HepG2 (cell line): Measurements from ENCODE around the gene DOK1. TPM values are rescaled to one million over a fixed set of nuclear protein-coding genes. Genes with fewer than 3 reads are reported as not detected.
A peak's percentile ranks its signal among the peaks of the same experiment; 100 is the strongest.

Experiments used
- HDAC2 ChIP-seq: sonication (generic); formaldehyde crosslinking; IDR thresholded peaks from 2 replicates; pipeline ENCODE4 v1.4.0; 2020; ENCODE audit warnings: missing genetic modification reagents
- JUN ChIP-seq: sonication (generic); formaldehyde crosslinking; IDR thresholded peaks from 2 replicates; pipeline ENCODE4 v1.4.0; 2020; ENCODE audit warnings: mild to moderate bottlenecking, missing genetic modification reagents
- MAF1 ChIP-seq: sonication (generic); formaldehyde crosslinking; IDR thresholded peaks from 2 replicates; pipeline ENCODE4 v1.5.0; 2020; ENCODE audit warnings: missing genetic modification reagents, borderline replicate concordance
- MAFF ChIP-seq: IDR thresholded peaks from 2 replicates; pipeline ENCODE4 v1.6.1; 2011; ENCODE audit warnings: low read depth, low read length, improper control_type of control experiment
- PHF8 ChIP-seq: sonication (generic); formaldehyde crosslinking; IDR thresholded peaks from 2 replicates; pipeline ENCODE4 v1.5.0; 2020; ENCODE audit warnings: missing genetic modification reagents
- RFX5 ChIP-seq: IDR thresholded peaks from 2 replicates; pipeline ENCODE4 v1.6.1; 2011; ENCODE audit warnings: low read depth, low read length, improper control_type of control experiment
- SALL1 ChIP-seq: sonication (generic); formaldehyde crosslinking; IDR thresholded peaks from 2 replicates; pipeline ENCODE4 v1.8.0; 2022; ENCODE audit warnings: mild to moderate bottlenecking, missing genetic modification reagents
- SIN3A ChIP-seq: IDR thresholded peaks from 2 replicates; pipeline ENCODE4 v1.6.1; 2011; ENCODE audit warnings: low read depth, mild to moderate bottlenecking, control low read depth, low read length, borderline replicate concordance
- SMAD9 ChIP-seq: sonication (generic); formaldehyde crosslinking; IDR thresholded peaks from 2 replicates; pipeline ENCODE4 v1.5.1; 2020; ENCODE audit warnings: mild to moderate bottlenecking, missing genetic modification reagents
- SRF ChIP-seq: IDR thresholded peaks from 2 replicates; pipeline ENCODE4 v1.6.1; 2011; ENCODE audit warnings: mild to moderate bottlenecking, low read depth, low read length, moderate library complexity
- SRSF4 ChIP-seq: fragments of 200-400 bp; formaldehyde crosslinking; IDR thresholded peaks from one replicate; pipeline ENCODE4 v1.6.1; 2018; ENCODE audit warnings: mild to moderate bottlenecking, low read depth, low read length, moderate library complexity; ENCODE audit not compliant: poor library complexity, severe bottlenecking
- ZNF274 ChIP-seq: sonication (generic); formaldehyde crosslinking; IDR thresholded peaks from 2 replicates; pipeline ENCODE4 v1.5.1; 2020; ENCODE audit warnings: mild to moderate bottlenecking, missing genetic modification reagents
- ZNF34 ChIP-seq: sonication (generic); formaldehyde crosslinking; IDR thresholded peaks from 2 replicates; pipeline ENCODE4 v1.4.0; 2020; ENCODE audit warnings: mild to moderate bottlenecking, missing genetic modification reagents, borderline replicate concordance
- ZNF788 ChIP-seq: sonication (generic); formaldehyde crosslinking; IDR thresholded peaks from 2 replicates; pipeline ENCODE4 v1.5.0; 2020; ENCODE audit warnings: mild to moderate bottlenecking, missing genetic modification reagents, borderline replicate concordance
- polyA plus RNA-seq, 8 experiments: library from polyadenylated mRNA; depleted of rRNA in 3 of 8; stranded (reverse) in 7 of 8; unstranded in 1 of 8; fragments of >200 nt; fragmentation: Illumina TruSeq in 4 of 8; extraction: Trizol in 4 of 8; gene quantifications; 2 replicates each; pipeline versions ENCODE4 v1.2.1 to v1.2.3, GENCODE V29; 2011 to 2016; ENCODE audit warnings: low read depth in 4 of 8, missing spikeins in 1 of 8, mixed read lengths in 1 of 8; ENCODE audit not compliant: insufficient read depth in 1 of 8
- total RNA-seq, 5 experiments: library from RNA; depleted of rRNA; stranded (reverse); fragments of >200 nt; fragmentation: Illumina TruSeq; extraction: Trizol; gene quantifications; 2 replicates each; pipeline ENCODE4 v1.2.3, GENCODE V29; 2016; ENCODE audit warnings: low read depth in 1 of 5
- TF ChIP-seq, protein P1 (sequence below): sonication (generic); formaldehyde crosslinking; IDR thresholded peaks from 2 replicates; pipeline ENCODE4 v1.5.0; 2020; ENCODE audit warnings: mild to moderate bottlenecking, missing genetic modification reagents, borderline replicate concordance
- TF ChIP-seq, protein P2 (sequence below): sonication (generic); formaldehyde crosslinking; IDR thresholded peaks from 2 replicates; pipeline ENCODE4 v1.5.1; 2020; ENCODE audit warnings: missing genetic modification reagents, mild to moderate bottlenecking, borderline replicate concordance
- TF ChIP-seq, protein P3 (sequence below): sonication (generic); formaldehyde crosslinking; IDR thresholded peaks from 2 replicates; pipeline ENCODE4 v1.4.0; 2020; ENCODE audit warnings: missing genetic modification reagents
- TF ChIP-seq, protein P4 (sequence below): sonication (generic); formaldehyde crosslinking; IDR thresholded peaks from 2 replicates; pipeline ENCODE4 v1.5.1; 2020; ENCODE audit warnings: mild to moderate bottlenecking, missing genetic modification reagents

Gene DOK1
- total and polyA plus RNA-seq, 2 of the 13 experiments (the other 11 are each of a cell fraction or from before 2014, with no cell fraction given): 0.53 to 0.74 TPM

DNA sequence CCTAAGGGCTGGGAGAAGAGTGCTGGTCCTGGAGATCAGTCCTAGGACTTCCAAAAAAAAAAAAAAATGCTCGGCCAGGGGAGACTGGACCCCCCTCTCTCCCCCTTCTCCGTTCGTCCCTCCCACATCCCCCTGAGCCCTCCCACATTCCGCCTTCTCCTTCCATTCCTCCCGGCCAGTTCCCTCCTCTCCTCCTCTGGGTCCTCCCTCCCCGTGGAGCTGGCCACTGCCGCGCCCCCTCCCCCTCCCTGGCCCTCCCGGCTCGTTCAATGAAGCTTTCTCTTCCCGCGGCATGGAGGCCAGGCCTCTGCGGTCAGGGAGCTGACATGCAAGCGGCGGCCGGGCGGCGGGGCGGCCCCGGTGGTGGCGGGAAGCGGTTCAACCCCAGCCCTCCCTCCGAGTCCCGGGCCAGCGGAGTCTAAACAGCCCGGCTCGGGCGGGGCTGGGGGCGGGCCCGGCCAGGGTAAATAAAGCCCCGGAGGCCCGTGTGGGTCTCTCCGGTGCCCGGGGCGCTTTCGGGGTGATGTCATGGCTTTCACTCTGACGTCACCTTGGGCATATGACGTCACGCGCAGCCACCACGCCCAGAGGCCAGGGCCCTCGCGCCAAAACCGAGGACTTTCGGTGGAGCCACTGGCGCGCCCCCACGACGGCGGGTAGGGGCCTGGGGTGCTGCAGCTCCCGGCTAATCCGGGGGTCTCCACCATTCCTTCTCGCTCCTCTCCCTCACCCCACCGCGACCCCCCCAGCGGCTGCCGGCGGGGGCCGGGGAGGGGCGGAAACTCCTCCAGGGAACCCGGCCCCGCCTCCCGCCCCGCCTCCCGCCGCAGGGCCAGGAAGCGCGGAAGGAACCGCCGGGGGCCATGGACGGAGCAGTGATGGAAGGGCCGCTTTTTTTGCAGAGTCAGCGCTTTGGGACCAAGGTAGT, at the start of gene DOK1, which contains the start of gene LOXL3 (continued):
- TF ChIP-seq, protein P1, sequence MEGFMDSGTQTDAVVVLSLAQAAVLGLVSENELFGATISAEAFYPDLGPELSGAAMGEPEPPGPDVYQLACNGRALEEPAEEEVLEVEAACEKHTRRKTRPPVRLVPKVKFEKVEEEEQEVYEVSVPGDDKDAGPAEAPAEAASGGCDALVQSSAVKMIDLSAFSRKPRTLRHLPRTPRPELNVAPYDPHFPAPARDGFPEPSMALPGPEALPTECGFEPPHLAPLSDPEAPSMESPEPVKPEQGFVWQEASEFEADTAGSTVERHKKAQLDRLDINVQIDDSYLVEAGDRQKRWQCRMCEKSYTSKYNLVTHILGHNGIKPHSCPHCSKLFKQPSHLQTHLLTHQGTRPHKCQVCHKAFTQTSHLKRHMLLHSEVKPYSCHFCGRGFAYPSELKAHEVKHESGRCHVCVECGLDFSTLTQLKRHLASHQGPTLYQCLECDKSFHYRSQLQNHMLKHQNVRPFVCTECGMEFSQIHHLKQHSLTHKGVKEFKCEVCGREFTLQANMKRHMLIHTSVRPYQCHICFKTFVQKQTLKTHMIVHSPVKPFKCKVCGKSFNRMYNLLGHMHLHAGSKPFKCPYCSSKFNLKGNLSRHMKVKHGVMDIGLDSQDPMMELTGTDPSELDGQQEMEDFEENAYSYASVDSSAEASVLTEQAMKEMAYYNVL (CRISPR knock-in tag): 0 out of 2 replicates have a peak, but pooled peaks have one; percentile 24
- no peak for TF ChIP-seq ZNF34 (CRISPR knock-in tag)
- TF ChIP-seq PHF8 (CRISPR knock-in tag): peak; percentile 53; the same call in 1 of the 2 replicates
- no peak for TF ChIP-seq SRSF4
- TF ChIP-seq SIN3A: peak; percentile 34; the same call in 1 of the 2 replicates
- TF ChIP-seq SALL1 (CRISPR knock-in tag): 0 out of 2 replicates have a peak, but pooled peaks have one; percentile 19
- TF ChIP-seq, protein P2, sequence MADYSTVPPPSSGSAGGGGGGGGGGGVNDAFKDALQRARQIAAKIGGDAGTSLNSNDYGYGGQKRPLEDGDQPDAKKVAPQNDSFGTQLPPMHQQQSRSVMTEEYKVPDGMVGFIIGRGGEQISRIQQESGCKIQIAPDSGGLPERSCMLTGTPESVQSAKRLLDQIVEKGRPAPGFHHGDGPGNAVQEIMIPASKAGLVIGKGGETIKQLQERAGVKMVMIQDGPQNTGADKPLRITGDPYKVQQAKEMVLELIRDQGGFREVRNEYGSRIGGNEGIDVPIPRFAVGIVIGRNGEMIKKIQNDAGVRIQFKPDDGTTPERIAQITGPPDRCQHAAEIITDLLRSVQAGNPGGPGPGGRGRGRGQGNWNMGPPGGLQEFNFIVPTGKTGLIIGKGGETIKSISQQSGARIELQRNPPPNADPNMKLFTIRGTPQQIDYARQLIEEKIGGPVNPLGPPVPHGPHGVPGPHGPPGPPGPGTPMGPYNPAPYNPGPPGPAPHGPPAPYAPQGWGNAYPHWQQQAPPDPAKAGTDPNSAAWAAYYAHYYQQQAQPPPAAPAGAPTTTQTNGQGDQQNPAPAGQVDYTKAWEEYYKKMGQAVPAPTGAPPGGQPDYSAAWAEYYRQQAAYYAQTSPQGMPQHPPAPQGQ (CRISPR knock-in tag): no peak
- TF ChIP-seq MAF1: no peak
- TF ChIP-seq HDAC2 (CRISPR knock-in tag): no peak
- peak; percentile 99 for TF ChIP-seq MAFF
- peak; percentile 33; the same call in 1 of the 2 replicates for TF ChIP-seq JUN (CRISPR knock-in tag)
- TF ChIP-seq, protein P3, sequence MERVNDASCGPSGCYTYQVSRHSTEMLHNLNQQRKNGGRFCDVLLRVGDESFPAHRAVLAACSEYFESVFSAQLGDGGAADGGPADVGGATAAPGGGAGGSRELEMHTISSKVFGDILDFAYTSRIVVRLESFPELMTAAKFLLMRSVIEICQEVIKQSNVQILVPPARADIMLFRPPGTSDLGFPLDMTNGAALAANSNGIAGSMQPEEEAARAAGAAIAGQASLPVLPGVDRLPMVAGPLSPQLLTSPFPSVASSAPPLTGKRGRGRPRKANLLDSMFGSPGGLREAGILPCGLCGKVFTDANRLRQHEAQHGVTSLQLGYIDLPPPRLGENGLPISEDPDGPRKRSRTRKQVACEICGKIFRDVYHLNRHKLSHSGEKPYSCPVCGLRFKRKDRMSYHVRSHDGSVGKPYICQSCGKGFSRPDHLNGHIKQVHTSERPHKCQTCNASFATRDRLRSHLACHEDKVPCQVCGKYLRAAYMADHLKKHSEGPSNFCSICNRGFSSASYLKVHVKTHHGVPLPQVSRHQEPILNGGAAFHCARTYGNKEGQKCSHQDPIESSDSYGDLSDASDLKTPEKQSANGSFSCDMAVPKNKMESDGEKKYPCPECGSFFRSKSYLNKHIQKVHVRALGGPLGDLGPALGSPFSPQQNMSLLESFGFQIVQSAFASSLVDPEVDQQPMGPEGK: peak; percentile 66
- TF ChIP-seq ZNF274 (CRISPR knock-in tag): peak; percentile 66
- TF ChIP-seq RFX5: peak; percentile 51; the same call in 1 of the 2 replicates
- TF ChIP-seq, protein P4, sequence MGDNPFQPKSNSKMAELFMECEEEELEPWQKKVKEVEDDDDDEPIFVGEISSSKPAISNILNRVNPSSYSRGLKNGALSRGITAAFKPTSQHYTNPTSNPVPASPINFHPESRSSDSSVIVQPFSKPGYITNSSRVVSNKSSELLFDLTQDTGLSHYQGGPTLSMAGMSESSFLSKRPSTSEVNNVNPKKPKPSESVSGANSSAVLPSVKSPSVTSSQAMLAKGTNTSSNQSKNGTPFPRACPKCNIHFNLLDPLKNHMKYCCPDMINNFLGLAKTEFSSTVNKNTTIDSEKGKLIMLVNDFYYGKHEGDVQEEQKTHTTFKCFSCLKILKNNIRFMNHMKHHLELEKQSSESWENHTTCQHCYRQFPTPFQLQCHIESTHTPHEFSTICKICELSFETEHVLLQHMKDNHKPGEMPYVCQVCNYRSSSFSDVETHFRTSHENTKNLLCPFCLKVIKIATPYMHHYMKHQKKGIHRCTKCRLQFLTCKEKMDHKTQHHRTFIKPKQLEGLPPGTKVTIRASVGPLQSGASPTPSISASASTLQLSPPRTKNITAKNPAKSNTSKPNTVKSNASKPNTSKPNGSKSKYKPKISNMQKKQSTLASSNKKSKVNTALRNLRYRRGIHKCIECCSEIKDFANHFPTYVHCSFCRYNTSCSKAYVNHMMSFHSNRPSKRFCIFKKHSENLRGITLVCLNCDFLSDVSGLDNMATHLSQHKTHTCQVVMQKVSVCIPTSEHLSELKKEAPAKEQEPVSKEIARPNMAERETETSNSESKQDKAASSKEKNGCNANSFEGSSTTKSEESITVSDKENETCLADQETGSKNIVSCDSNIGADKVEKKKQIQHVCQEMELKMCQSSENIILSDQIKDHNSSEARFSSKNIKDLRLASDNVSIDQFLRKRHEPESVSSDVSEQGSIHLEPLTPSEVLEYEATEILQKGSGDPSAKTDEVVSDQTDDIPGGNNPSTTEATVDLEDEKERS (CRISPR knock-in tag): 0 out of 2 replicates have a peak, but pooled peaks have one; percentile 43
- TF ChIP-seq SMAD9 (CRISPR knock-in tag): no peak
- TF ChIP-seq SRF: no peak
- no peak for TF ChIP-seq ZNF788
